GM08714 (cell line): Measurements from ENCODE around the gene TRPM3.

Experiments used
- H3K4me3 ChIP-seq: fragments of 200-500 bp; sonication (Bioruptor generic); 2 replicates; pipeline ENCODE4 v1.5.1; 2014; ENCODE audit warnings: mild to moderate bottlenecking, low read length, inconsistent platforms
- ZNF274 ChIP-seq: IDR thresholded peaks from 2 replicates; pipeline ENCODE4 v1.6.1; 2012; ENCODE audit warnings: mild to moderate bottlenecking, low read depth, low read length

Gene TRPM3

DNA sequence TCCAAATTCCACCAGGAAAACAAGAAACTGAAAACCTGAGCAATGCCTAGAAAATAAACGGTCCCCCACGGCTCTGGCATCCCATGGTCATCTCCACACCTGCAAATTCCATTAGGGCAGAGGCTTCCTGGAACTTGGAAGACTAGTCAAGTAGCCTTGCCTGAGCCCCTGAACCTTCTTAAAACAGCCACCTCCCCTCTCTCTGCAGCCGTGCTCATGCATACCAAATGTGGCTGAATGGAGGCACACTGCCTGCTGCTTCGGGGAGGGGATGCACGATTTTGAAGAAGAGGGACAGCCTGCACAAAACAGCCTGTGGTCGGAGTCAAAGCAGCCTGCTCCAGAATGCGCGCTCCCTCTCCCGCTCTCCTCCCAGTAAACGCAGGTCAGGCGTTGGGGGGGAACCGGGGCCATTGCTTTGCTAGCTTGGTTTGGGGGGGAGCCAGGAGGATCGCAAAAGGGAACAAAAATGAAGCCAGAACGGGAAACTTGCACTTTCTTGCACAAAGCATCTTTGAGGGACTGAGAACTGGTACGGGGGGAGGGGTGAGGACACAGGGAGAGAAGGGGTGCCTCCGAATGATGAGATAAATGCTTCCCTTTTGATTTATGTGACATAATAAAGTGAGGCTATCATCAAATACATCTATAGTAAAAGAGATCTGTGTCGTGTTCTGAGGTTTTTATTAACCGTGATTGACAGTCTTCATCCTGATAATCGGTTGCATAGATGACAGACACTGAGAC, at the start of gene TRPM3:
TSS of gene TRPM3 (minus strand) at position 347 of the 747 bp plus-strand sequence. CDS start at position 80, 267 bp downstream.
- no peak for TF ChIP-seq ZNF274
- H3K4me3 ChIP-seq: no peak within 1 kb of the TSS

DNA sequence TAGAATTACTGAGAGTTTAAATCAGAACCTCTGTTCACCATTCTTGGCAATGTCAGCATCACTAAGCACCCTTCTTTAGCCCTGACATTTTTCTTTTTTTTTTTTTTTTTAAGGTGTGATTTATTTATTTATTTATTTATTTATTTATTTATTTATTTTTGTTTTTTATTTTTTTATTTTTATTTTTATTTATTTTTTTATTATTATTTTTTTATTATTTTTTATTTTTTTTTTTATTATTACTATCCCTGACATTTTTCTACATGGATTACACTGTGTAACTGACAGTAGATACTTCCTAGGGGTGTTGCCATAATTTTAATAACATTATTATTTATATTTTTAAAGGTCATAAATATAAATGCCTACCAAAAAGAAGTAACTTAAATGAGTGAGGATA, 47.0 kb upstream of the TRPM3 start:
- no peak for TF ChIP-seq ZNF274
- no peak overlapping the region for H3K4me3 ChIP-seq

DNA sequence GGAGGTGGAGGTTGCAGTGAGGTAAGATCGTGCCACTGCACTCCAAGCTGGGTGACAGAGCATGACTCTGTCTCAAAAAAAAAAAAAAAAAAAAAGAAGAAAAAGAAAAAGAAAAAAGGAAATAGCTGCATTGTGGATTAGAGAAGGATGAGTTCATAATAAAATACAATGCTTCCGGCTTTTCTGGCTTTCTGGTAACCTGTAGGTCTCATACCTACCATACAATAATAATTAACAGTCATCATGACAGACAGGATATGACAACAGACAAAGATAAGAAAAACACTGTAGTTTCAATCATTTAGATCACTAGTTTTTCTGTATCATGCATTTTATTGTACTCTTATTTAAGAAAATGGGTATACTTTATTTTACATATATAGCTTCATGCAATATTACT, 40.7 kb upstream of the TRPM3 start:
- H3K4me3 ChIP-seq: no peak overlapping the region
- no peak for TF ChIP-seq ZNF274

DNA sequence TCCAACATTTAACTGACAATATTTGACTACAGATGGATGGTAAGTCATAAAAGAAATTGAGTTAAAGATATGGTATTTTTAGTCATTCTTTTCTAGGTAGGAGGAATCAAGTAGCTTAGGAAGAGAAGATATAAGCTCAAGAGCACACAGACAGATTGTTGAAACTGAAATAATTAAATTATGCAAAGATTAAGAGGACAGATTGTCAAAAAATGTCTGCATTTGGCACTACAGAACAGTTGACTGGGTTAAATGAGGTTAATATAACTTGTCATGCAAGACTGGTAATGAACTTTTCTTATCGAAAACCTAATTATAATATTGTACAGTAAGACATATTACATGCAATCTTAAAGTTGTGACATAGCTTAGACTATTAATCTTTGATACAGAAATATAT, 36.3 kb upstream of the TRPM3 start:
- no peak for TF ChIP-seq ZNF274

DNA sequence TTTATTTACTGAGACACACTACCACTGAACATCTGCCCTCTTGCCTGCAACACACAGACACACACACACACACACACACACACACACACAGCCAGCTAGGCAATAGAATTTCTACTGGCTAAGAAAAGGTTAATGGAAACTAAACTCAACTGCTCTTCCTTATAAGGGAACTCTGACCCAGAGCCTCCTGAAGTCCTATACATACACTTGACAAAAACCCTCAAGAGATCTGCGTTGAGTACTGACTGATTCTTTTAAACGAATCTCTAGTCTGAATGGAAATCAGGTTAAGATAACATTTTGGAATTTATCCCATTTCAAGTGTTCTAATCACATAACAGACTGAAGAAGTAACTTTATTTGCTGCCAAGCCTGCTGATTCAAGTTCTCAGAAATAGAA, 25.9 kb upstream of the TRPM3 start:
- no peak overlapping the region for H3K4me3 ChIP-seq
- no peak for TF ChIP-seq ZNF274

More for the DNA sequence above, 36.3 kb upstream of the TRPM3 start:
- H3K4me3 ChIP-seq: no peak overlapping the region

DNA sequence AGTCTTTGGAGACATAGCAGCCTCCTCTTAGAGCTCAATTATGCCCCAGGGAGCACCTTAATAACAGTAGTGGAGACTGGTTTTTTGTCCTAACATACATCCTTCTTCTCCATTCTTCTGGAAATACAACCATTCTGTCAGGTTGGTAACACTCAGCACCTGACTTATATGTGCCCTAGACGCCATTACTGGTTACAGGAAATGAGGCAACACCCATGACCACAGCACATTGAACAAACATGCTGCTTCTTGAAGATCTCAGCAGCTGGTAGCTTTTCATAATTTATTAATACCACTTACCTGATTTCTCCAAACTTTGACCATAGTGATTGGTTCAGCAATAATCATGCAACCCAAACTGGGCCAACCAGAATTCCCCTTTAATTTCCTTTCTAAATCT, 25.1 kb upstream of the TRPM3 start:
- TF ChIP-seq ZNF274: no peak
- no peak overlapping the region for H3K4me3 ChIP-seq

DNA sequence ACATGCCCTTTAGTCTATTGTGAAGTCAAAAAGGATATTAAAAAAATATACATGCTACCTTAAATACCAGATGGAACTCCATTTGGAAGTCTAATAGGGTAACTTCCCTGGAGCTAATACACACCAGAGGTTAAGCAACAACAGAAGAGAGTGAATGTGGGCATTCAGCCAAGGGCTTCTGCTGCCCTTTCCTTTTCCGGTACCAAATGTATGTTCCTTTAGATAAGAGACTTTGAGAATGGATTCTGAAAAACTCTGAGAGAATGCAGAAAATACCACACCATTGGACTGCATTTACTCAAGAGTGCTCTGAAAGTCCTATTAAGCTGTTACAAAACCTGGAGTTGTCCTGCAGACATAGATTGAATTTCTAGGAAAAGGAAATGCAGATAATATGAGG, 23.8 kb upstream of the TRPM3 start:
- no peak for TF ChIP-seq ZNF274
- H3K4me3 ChIP-seq: no peak overlapping the region

DNA sequence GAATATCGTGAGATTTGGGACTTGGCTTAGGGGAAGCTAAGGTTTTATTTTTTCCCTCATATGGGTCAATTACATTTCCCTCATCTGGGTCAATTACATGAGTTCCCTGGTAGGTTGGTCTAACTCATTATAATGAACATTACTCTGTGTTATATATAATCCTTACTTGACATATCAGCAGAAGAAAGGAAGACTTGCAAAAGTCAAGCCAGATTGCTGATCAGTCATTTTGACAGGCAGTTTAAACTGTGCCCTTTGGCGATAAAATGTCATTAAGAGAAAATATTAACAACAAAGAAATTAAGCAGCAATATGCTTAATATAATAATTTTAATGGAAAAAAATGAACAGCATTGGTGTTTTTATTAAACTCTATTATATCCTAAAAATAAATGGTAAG, 23.1 kb upstream of the TRPM3 start:
- H3K4me3 ChIP-seq: no peak overlapping the region
- no peak for TF ChIP-seq ZNF274

DNA sequence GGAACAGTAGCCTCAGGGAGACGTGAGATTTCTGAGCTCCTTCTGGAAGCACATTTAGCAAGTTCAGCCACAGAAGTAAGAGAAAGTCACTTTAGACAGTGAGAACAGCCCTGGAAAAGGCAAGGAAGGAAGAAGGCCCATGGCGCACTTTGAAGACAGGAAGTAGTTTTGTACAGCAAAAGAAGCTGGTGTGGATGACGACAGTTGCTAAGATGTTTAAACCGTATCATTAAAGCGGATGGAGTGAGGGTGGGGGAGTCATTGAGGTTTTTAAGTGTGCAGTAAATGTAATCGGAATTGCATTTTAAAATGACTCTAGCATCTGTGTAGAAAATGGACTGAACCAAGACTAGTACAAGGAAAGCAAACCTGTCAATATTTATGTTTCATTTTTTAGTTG, 15.3 kb upstream of the TRPM3 start:
- no peak for TF ChIP-seq ZNF274
- no peak overlapping the region for H3K4me3 ChIP-seq

DNA sequence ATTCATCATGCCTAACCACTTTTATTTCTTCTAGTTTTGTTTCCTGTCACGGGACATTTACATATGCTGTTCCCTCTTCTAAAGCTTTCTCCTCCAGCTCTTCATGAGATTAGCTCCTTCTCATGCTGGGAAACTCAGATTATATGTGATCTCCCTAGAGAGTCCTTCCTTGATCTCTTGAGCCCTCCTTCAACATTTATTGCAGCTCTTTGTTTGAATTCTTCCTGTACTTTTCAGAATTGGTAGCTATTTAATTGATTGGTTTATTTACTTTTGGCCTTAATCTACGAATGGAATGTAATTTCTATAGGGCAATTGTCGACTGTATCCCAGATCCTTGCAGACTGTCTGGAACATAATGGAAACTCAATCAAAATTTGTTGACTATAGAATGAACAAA, 9.7 kb upstream of the TRPM3 start:
- no peak for TF ChIP-seq ZNF274
- H3K4me3 ChIP-seq: no peak overlapping the region

DNA sequence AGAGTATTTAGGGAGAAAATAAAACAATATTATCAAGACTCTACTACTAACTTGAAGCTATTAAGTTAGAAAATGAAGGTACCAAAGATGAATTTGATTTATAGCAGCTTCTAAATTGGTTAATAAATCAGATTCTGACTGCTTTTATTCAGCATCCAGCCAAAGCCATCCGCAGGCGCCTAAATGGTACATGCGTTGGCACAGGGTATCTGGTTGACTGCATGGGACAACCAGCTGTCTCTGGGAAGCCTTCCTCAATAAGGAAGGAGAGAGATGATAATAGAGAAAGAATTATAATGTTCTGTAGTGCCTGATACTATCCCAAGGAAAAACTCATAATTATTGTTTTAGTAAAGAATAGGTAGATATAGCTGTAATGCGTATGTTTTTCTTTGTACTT, 9.1 kb upstream of the TRPM3 start:
- no peak overlapping the region for H3K4me3 ChIP-seq
- TF ChIP-seq ZNF274: no peak

DNA sequence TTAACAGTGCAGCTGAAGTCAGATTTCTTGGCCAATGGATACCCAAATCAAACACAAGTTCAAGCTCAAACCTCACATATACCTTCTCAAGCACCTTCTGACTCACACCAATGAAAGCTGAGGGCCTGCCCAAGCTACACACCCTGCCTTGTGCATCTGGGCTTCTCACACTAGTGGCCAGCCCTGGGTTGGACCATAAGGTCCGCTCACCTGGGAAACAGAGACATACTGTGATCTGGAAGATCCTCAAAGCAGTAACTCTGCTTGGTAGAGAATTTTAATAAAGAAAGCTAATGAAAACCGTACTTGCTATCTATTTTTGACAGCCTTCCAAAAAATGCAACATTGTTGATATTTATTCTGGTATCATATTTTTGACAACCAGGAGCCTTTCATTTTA, 7.4 kb upstream of the TRPM3 start:
- no peak overlapping the region for H3K4me3 ChIP-seq
- TF ChIP-seq ZNF274: no peak

DNA sequence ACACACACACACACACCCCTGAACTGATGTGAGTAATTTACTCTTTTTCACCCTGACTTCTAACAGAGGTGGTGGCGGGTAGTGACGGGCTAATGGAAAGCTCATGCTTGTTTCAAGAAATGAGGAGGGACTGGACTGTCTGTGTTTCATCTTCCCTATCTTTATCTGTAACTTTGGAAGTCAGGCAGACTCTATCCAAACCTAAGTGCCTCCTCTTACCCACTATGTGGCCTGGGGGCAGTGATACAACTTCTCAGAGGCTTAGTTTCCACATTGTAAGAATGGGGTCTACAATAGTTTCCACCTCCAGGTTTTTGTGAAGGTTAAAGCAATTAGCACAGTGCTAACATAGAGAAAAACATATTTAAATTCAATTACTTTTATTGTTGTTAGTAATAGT, 5.9 kb upstream of the TRPM3 start:
- no peak for TF ChIP-seq ZNF274
- H3K4me3 ChIP-seq: no peak overlapping the region

DNA sequence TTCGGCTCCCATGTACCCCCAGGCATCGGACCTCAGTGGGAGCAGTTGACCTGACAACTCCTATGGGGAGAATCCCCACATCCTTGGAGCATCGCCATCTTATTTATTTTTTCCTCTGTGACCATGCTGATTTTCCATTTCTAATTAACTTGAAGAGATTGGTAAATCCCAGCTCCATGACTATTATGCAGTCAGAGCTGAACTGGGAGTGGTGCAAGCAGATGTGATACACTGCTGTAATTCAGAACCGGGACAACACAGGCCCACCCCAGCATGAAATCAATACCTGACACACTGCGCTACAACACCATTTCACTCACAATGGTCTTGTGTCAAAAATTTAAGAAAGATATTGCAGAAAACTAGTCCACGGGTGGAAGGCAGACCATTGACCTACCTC, 1.0 kb upstream of the TRPM3 start:
- H3K4me3 ChIP-seq: no peak overlapping the region
- no peak for TF ChIP-seq ZNF274

DNA sequence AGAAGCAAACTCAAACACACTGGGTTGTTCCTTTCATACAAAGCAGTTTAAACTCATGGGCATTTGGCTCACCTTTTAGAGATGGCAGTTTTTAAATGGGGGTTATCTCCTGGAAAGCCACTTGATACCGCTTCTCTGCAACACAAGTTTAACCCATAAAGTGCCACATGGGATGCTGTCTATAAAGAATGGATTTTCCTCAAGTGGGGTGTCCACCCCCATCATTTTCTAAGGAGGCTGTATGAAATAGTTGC, 528 bp upstream of the TRPM3 start:
- H3K4me3 ChIP-seq: no peak overlapping the region
- TF ChIP-seq ZNF274: no peak

DNA sequence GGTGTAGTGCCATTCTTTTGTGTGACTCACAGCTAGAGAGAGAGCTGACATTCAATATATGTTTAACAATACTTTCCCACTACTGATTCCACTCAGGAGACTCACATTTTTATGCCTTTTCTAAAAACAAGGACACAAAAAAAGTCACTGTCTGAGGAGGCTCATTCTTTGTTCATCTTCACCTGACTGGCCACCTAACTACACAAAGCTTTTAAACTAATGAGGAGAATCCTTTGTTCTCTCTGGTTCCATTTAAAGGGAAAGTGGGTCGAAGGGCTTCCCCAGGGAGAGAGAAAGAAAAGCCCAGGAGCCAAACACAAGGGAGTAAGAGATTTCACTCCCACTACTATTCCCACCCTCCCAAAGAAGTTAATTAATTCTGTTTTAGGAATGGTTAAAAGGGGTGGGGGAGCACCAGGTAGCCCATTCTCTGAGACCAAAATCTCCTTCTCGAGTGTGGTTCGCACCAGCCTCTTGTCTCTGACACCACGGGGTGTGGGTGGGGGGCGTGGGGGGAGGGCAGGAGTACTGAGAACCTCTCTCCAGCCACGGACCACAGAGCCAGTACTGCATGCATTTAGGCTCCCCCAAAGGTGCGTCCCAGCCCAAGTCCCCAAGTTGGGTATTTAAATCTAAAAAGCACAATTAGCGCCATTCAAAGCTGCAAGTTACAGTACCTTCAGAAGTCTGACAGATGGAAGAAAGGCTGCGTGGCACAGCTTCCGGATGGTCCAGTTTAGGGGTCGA, 747 bp downstream of the TRPM3 start:
- no peak overlapping the region for H3K4me3 ChIP-seq
- TF ChIP-seq ZNF274: no peak

DNA sequence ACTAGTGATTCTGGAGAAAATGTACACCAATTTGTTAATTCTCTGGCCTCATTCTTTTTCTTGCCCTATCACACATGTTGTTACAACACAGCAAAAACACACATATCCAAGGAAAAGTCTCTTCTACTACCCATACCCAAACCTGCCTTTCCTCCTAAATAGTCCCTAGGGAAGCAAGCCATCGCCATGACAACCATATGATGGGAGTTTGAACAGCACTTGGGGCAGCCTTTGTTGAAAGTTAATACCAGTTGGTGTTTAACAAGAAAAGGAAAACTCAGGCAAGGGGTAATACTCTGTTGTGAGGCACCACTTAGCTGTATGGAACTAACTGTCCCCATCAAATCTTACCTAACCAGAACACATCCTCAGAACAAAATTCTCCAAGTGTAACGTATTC, 1.7 kb downstream of the TRPM3 start:
- no peak overlapping the region for H3K4me3 ChIP-seq
- no peak for TF ChIP-seq ZNF274
